Heart right ventricle (tissue), 16 donors: ENCODE results near the gene PPIL3. TPM values are rescaled to one million over a fixed set of nuclear protein-coding genes. Genes with fewer than 3 reads are reported as not detected.

Experiments used
- ATAC-seq, 8 donors: fragments of 200-7000 bp; cut with Tn5 transposase; one replicate each; pipeline ENCODE4 v1.9.1; 2020; ENCODE audit warnings: mild to moderate bottlenecking in 8 of 8, moderate library complexity in 8 of 8, moderate number of reproducible peaks in 1 of 8
- DNase-seq, 2 donors: peaks; one replicate each; pipeline ENCODE4 v3.0.0-alpha.2; 2020
- H3K27ac ChIP-seq, 10 donors: fragments of 200-600 bp; sonication (generic) in 2 of 10; one replicate each; pipeline versions ENCODE4 v1.5.0 to v1.8.0; 2020 to 2022; ENCODE audit warnings: mild to moderate bottlenecking in 3 of 10
- H3K27me3 ChIP-seq, 7 donors: fragments of 200-600 bp; one replicate each; pipeline ENCODE4 v1.8.0; 2021 to 2022; ENCODE audit warnings: mild to moderate bottlenecking in 2 of 7
- H3K36me3 ChIP-seq, 9 donors: fragments of 200-600 bp; sonication (generic) in 1 of 9; one replicate each; pipeline versions ENCODE4 v1.5.0 to v1.8.0; 2020 to 2022; ENCODE audit warnings: mild to moderate bottlenecking in 2 of 9
- H3K4me1 ChIP-seq, 9 donors: fragments of 200-600 bp; sonication (generic) in 1 of 9; one replicate each; pipeline versions ENCODE4 v1.5.0 to v1.8.0; 2020 to 2022; ENCODE audit warnings: mild to moderate bottlenecking in 4 of 9
- H3K4me3 ChIP-seq, 10 donors: fragments of 200-600 bp; sonication (generic) in 2 of 10; one replicate each; pipeline versions ENCODE4 v1.5.0 to v1.8.0; 2020 to 2022; ENCODE audit warnings: mild to moderate bottlenecking in 7 of 10, moderate library complexity in 2 of 10
- H3K9me3 ChIP-seq, 11 donors: fragments of 200-600 bp in 10 of 11; sonication (generic) in 2 of 11; one replicate each; pipeline versions ENCODE4 v1.5.0 to v1.8.0; 2013 to 2022; ENCODE audit warnings: mild to moderate bottlenecking in 2 of 11, control low read depth in 1 of 11, moderate library complexity in 1 of 11
- WGBS, 2 donors: extraction: QIAGEN DNeasy Blood & Tissue Kit; methylation state at CpG; one replicate each; pipeline ENCODE4 v1.1.7; 2013; ENCODE audit warnings: inconsistent platforms in 1 of 2; 5-methylcytosine and 5-hydroxymethylcytosine counted together
- intact Hi-C, 10 donors: fragments of 100-400 bp; cut with DNase I; formaldehyde crosslinking; loops; one replicate each; pipeline versions ENCODE4 v1.11.1 to v1.14.2; 2022
- polyA plus RNA-seq, 2 donors: library from polyadenylated mRNA; stranded (reverse); fragments of 200-250 nt; gene quantifications; one replicate each; pipeline ENCODE4 v1.2.3, GENCODE V29; 2013
- total RNA-seq, 10 donors: library from RNA; stranded (reverse); fragmentation: NEBNext Ultra II Directional in 3 of 10; extraction: Animal tissue kit (Norgen Biotek cat#: 25700) in 3 of 10; gene quantifications; one replicate each; pipeline versions ENCODE4 v1.2.1 to v1.2.4, GENCODE V29; 2021 to 2023
- TF ChIP-seq, protein P1 (sequence below), 9 donors: fragments of 200-600 bp; sonication (generic) in 2 of 9; IDR thresholded peaks; one replicate each; pipeline versions ENCODE4 v1.5.0 to v1.8.0; 2021 to 2022; ENCODE audit warnings: antibody characterized with exemption in 9 of 9, mild to moderate bottlenecking in 5 of 9, moderate library complexity in 1 of 9
- donor health status: Arrhythmogenic right ventricular cardiomyopathy.
- donor health status: ischemic (EF 13 %, LVEDD 7.1; RV severe dilation, severe dysfunction).
- donor health status: healthy with polysubstance abuse.
- donor health status: DM: no; HTN: yes; CAD: no.
- donor health status: DM: no; HTN: no; CAD: no.
- donor health status: ischemic (EF 25% LVEDD 6.9; RV normal size, moderate dysfunction).
- donor health status: ischemic (EF 25% LVEDD 5.7; RV mildly dilated, moderate dysfunction).
- donor health status: healthy.
- donor health status: DM: yes; HTN: yes; CAD: no.
- donor health status: Ischemic cardiomyopathy.
- donor health status: ischemic (EF 35%, LVEDD 5.7; RV mildly dilated, moderate dysfunction).
- donor health status: nonischemic (EF 11% LVEDD 7.7; RV severe dilation, severe dysfunction).
- donor health status: DM: yes; HTN: yes; CAD: no.
- donor health status: PGD.
- donor health status: ischemic (EF 29% LVEDD 5.4; RV normal size, mild dysfunction).
- donor health status: nonischemic (EF 23%, LVEDD 6.1; RV moderate dilation, normal function).

Gene PPIL3
- total and polyA plus RNA-seq, 12 donors: 9.9 to 36.4 (median 24.1) TPM

DNA sequence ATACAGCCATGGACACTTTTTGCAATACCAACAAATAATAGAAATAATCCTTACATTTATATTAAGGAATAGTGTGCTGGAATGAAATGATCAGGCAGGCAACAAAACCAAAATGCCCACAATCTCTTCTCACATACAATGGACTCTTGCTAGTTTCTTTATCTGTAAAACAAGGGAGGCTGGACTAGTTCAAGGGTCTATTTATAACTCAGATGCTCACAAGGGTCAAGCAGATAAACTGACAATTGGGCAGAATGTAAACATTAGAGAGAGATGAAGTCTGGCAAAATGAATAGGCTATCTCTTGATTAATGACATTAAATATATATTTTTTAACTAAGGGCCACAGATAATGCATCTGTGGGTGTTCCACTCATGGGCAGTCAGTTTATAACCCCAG, 11.4 kb downstream of the PPIL3 start:
- intact Hi-C loops: no loop called here
- TF ChIP-seq, protein P1, sequence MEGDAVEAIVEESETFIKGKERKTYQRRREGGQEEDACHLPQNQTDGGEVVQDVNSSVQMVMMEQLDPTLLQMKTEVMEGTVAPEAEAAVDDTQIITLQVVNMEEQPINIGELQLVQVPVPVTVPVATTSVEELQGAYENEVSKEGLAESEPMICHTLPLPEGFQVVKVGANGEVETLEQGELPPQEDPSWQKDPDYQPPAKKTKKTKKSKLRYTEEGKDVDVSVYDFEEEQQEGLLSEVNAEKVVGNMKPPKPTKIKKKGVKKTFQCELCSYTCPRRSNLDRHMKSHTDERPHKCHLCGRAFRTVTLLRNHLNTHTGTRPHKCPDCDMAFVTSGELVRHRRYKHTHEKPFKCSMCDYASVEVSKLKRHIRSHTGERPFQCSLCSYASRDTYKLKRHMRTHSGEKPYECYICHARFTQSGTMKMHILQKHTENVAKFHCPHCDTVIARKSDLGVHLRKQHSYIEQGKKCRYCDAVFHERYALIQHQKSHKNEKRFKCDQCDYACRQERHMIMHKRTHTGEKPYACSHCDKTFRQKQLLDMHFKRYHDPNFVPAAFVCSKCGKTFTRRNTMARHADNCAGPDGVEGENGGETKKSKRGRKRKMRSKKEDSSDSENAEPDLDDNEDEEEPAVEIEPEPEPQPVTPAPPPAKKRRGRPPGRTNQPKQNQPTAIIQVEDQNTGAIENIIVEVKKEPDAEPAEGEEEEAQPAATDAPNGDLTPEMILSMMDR (IDR thresholded peaks at IDR 0.05): no peak
- Histone ChIP-seq H3K4me1 (peaks cover 0 to 9% (median 3%) of the 10 kb centered on the region in 9 donors), H3K36me3 (peaks cover 0 to 100% (median 46%) of the 10 kb centered on the region in 9 donors), H3K9me3 (no peaks in the 10 kb centered on the region), H3K27ac (peak overlapping the region in 9 of 10 donors; percentile 9 to 68 (median 49)), H3K4me3 (no peak overlapping the region), H3K27me3 (no peaks in the 10 kb centered on the region)
- ATAC-seq (peak in 5 of 8 donors; percentile 48 to 78 (median 76)), DNase-seq (no peak)

DNA sequence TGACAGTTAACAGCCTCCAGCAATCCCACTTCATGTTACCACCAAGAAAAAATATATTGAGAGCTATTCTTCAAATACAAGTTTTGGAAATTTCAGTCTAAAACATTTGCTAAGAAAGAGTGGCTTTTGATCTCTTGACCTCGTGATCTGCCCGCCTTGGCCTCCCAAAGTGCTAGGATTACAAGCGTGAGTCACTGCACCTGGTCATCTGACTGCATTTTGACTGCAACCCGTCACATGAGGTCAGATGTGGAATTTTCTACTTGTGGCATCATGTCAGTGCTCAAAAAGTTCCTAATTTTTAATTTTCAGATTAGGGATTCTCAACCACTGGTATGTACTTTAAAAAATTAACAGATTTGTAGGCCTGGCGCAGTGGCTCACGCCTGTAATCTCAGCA, 15.3 kb downstream of the PPIL3 start:
- no peak overlapping the region for H3K4me3 ChIP-seq
- no peaks in the 10 kb centered on the region for H3K27me3 ChIP-seq
- no peaks in the 10 kb centered on the region for H3K9me3 ChIP-seq
- no peak for DNase-seq
- no peak for ATAC-seq
- peaks cover 0 to 88% (median 25%) of the 10 kb centered on the region in 9 donors for H3K36me3 ChIP-seq
- peaks cover 0 to 9% (median 3%) of the 10 kb centered on the region in 9 donors for H3K4me1 ChIP-seq
- 96% methylated on average over 6 of the region's 6 CpGs for WGBS, 2 donors
- TF ChIP-seq, protein P1 (IDR thresholded peaks at IDR 0.05): no peak
- H3K27ac ChIP-seq: no peak overlapping the region
- intact Hi-C loops: no loop called here

DNA sequence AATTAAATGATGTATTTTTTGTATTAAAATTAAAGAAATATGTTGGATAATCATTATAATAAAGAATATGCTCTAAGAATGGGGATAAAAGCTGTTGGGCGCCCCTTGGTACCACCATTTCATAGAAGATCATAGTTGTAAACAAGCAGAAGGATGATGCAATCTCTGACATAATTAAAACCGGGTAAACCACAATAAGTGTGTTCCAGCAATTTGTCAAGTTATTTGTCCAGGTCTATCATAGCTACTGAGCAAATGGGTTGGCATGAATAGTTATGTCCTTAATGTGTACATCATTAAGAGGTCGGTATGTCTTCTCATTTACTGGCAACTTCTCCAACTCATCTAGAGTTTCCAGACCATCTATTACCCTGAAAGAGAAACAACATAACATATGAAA, 17.7 kb downstream of the PPIL3 start:
- H3K36me3 ChIP-seq: peaks cover 0 to 66% (median 19%) of the 10 kb centered on the region in 9 donors
- H3K9me3 ChIP-seq: no peaks in the 10 kb centered on the region
- no peak overlapping the region for H3K27ac ChIP-seq
- 87 to 94% methylated on average over 3 of the region's 3 CpGs for WGBS, 2 donors
- intact Hi-C loops: no loop called here
- H3K4me3 ChIP-seq: no peak overlapping the region
- DNase-seq: no peak
- no peak for ATAC-seq
- peaks cover 0 to 12% (median 0%) of the 10 kb centered on the region in 9 donors for H3K4me1 ChIP-seq
- TF ChIP-seq, protein P1 (IDR thresholded peaks at IDR 0.05): no peak
- H3K27me3 ChIP-seq: no peaks in the 10 kb centered on the region

DNA sequence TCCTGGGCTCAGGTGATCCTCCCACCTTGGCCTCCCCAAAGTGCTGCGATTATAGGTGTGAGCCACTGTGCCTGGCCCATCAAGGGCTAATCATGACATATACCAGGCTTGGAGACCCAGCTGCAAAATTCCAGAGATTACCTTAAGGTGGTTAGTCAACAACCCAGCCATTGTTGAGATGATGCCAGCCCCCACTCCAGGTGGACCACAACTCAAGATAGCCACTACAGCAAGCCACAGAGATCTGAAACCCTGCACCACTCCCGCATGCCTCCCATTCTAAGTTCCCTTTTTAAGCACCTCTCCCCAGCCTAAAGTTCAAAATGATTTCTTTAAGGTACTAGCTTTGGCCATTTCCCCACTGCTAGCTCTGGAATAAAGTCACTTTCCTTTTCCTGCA, 19.9 kb downstream of the PPIL3 start:
- H3K27ac ChIP-seq: no peak overlapping the region
- H3K27me3 ChIP-seq: no peaks in the 10 kb centered on the region
- TF ChIP-seq, protein P1 (IDR thresholded peaks at IDR 0.05): no peak
- no peak overlapping the region for H3K4me3 ChIP-seq
- WGBS, 2 donors: 90 to 92% methylated on average over 2 of the region's 2 CpGs
- intact Hi-C loops: no loop called here
- peaks cover 0 to 44% (median 7%) of the 10 kb centered on the region in 9 donors for H3K36me3 ChIP-seq
- H3K4me1 ChIP-seq: peaks cover 0 to 24% (median 9%) of the 10 kb centered on the region in 9 donors
- H3K9me3 ChIP-seq: no peaks in the 10 kb centered on the region
- DNase-seq: no peak
- no peak for ATAC-seq
